Measurements from ENCODE around the gene TMEM145.
A peak's percentile ranks its signal among the peaks of the same experiment; 100 is the strongest.

The TMEM145 gene

DNA sequence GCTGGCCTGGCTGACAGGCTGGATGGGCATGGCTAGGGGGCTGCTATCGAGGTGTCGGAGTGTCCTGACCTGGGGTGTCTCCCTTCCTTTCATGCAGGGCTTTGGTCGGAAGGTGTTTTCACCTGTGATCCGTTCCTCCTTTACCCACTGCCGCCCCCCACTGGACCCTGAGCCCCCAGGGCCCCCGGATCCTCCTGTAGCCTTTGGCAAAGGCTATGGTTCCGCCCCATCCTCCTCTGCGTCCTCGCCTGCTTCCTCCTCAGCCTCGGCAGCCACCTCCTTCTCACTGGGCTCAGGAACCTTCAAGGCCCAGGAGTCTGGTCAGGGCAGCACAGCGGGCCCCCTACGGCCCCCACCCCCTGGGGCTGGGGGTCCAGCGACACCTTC lies 23.0 kb upstream of the TMEM145 start:
- no peak for DNase-seq

DNA sequence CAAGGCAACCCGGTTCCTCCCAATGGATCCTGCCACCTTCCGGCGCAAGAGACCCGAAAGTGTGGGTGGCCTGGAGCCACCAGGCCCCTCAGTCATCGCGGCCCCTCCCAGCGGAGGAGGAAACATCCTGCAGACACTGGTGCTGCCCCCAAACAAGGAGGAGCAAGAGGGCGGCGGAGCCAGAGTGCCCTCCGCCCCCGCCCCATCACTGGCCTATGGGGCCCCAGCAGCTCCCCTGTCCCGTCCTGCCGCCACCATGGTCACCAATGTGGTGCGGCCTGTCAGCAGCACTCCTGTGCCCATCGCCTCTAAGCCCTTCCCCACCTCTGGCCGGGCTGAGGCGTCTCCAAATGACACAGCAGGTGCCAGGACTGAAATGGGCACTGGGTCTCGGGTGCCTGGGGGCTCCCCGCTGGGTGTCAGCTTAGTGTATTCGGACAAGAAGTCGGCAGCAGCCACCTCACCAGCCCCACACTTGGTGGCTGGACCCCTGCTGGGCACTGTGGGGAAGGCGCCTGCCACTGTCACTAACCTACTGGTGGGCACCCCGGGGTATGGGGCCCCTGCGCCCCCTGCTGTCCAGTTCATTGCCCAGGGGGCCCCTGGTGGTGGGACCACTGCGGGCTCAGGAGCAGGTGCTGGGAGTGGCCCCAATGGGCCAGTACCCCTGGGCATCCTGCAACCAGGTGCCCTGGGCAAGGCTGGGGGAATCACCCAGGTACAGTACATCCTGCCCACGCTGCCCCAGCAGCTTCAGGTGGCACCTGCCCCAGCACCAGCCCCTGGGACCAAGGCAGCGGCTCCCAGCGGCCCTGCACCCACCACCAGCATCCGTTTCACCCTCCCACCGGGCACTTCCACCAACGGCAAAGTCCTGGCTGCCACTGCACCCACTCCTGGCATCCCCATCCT lies 22.3 kb upstream of the TMEM145 start:
- peak; percentile 22 for DNase-seq

DNA sequence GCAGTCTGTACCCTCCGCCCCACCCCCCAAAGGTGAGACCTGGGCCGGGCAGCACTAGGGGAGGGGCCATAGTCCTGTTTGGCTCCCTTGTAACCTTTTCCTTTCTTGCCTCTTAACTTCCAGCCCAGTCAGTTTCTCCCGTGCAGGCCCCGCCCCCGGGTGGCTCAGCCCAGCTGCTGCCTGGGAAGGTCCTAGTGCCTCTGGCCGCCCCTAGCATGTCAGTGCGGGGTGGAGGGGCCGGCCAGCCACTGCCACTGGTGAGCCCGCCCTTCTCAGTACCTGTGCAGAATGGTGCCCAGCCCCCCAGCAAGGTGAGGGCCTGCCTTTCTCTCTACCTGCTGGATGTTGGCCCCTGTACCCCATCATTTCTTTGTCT lies 21.7 kb upstream of the TMEM145 start:
- DNase-seq, result no peak

DNA sequence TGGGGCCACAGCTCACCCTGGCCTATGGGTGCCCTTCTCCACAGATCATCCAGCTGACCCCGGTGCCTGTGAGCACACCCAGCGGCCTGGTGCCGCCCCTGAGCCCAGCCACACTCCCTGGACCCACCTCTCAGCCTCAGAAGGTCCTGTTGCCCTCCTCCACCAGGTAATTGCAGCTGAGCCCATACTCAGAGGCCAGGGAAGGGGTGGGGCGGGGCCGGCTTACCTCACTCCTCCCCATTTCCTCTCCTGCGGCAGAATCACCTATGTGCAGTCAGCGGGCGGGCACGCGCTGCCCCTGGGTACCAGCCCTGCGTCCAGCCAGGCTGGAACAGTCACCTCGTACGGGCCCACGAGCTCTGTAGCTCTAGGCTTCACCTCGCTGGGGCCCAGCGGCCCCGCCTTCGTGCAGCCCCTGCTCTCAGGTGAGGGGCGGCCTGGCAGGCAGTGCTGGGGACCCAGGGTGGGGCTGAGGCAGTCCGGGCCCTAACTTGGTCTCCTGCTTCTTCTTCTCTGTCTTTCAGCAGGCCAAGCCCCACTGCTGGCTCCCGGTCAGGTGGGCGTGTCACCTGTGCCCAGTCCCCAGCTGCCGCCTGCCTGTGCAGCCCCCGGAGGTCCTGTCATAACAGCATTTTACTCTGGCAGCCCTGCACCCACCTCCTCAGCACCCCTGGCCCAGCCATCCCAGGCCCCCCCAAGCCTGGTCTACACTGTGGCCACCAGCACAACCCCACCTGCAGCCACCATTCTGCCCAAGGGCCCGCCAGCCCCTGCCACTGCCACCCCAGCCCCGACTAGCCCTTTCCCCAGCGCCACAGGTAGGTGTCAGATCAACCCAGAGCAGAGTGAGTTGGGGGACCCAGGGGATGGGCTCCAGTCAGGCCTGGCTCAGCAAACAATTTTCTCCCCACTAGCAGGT lies 20.8 kb upstream of the TMEM145 start:
- DNase-seq, result no peak

DNA sequence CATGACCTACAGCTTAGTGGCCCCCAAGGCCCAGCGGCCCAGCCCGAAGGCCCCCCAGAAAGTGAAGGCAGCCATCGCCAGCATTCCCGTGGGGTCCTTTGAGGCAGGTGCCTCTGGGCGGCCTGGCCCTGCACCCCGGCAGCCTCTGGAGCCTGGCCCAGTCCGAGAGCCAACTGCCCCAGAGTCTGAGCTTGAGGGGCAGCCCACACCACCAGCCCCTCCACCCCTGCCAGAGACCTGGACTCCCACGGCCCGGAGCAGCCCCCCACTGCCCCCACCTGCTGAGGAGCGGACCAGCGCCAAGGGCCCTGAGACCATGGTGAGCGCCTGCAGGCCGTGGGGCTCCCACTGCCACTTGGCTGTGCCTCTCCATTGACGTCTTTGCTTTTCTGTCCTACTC lies 20.1 kb upstream of the TMEM145 start:
- no peak for DNase-seq

DNA sequence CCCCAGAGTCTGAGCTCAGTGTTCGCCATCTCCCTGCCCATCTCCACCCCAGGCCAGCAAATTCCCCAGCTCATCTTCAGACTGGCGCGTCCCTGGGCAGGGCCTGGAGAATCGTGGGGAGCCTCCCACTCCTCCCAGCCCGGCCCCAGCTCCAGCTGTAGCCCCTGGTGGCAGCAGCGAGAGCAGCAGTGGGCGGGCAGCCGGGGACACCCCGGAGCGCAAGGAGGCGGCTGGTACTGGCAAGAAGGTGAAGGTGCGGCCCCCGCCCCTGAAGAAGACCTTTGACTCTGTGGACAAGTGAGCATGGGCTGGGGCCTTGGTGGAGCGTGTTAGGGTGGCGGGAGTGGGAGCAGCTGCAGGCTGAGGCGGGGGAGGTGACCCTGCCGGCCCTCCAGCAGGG lies 19.6 kb upstream of the TMEM145 start:
- DNase-seq, result no peak

DNA sequence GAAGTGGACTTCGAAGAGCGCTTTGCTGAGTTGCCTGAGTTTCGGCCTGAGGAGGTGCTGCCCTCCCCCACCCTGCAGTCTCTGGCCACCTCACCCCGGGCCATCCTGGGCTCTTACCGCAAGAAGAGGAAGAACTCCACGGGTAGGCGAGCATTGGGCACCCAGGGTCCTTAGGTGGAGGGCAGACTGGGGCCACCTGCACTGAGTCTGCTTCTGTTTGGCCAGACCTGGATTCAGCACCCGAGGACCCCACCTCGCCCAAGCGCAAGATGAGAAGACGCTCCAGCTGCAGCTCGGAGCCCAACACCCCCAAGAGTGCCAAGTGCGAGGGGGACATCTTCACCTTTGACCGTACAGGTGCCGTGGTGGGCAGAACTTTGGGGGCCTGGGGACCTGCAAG lies 19.2 kb upstream of the TMEM145 start:
- DNase-seq, result no peak

DNA sequence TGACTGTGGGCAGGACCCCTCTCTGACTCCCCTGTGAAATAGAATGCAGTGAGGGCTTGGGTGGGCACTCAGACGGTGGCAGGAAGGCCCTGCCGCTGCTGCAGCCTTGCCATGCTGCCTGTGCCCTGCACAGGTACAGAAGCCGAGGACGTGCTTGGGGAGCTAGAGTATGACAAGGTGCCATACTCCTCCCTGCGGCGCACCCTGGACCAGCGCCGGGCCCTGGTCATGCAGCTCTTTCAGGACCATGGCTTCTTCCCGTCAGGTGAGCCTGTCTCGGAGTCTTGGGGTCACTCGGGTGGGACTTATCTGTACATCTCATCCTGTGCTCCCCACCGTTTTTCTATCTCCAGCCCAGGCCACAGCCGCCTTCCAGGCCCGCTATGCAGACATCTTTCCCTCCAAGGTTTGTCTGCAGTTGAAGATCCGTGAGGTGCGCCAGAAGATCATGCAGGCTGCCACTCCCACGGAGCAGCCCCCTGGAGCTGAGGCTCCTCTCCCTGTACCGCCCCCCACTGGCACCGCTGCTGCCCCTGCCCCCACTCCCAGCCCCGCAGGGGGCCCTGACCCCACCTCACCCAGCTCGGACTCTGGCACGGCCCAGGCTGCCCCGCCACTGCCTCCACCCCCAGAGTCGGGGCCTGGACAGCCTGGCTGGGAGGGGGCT lies 18.5 kb upstream of the TMEM145 start:
- no peak for DNase-seq

DNA sequence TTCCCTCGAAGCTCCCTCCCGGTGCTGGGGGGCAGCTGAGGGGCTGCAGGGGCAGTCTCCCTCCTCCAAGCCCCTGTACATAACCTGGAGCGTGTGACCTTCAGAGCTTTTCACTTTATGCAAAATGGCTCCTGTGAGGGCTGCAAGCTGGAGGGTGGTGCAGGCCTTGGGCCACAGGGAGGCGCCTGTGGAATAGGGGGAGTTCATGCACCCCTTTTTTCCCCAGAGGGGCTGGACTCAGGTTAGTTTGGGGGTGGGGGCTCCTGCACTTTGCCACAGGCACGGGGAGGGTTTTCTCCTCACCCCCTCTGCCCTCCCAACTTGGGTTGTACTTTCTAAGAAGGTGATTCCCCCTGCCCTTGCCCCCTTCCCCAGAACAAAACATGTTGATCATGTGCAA lies 17.8 kb upstream of the TMEM145 start:
- DNase-seq, result no peak

DNA sequence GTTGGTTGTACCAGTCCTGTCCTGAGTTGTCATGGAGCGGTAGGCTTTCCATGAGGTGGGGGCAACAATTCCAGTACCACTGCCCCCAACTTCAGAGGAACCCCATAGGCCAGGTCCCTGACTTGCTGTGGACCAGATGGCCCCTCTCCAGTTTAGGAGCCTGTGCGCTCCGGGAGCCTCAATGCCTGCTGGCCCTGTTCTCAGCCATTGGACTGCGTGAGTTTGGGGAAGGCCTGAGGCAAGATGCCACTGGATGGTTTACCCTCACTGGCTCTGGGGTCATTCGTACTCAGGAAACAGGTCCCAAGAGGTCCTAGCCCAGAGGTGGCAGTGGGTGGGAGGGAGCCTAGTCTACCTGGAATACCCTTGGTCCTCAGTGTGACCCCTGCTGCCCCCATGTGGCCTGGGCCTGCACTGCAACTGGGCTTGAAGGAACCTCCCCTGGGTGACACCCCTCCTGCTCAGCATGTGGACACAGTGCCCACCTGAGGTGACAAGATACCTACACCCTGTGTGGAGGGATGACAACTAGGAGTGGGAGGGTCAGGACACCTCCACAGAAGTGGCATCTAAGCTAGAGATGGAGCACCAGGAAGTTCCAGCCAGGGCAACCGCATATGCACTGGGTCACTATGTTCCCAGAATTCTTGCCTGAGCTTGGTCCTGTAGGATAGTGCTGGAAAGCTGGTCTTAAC lies 17.1 kb upstream of the TMEM145 start:
- DNase-seq, result peak; percentile 85

DNA sequence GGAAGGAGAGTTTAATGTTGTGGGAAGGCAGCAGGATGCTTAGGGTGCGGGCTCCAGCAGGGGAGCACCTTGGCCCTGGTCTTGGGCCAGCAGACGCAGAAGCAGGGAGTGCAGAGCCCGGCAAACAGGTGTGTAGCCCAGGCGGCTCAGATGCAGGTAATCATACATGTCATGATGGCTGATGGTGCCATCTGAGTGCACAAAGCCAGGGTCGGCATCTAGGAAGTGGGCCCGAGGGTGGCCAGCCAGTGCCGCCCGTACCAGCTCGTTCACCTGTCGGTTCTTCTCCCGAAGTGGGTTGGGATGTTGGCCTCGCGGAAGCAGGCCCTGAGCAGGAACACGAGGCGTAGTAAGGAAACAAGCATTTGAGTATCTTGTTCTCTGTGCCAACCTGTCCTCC lies 16.1 kb upstream of the TMEM145 start:
- peak; percentile 19 for DNase-seq

DNA sequence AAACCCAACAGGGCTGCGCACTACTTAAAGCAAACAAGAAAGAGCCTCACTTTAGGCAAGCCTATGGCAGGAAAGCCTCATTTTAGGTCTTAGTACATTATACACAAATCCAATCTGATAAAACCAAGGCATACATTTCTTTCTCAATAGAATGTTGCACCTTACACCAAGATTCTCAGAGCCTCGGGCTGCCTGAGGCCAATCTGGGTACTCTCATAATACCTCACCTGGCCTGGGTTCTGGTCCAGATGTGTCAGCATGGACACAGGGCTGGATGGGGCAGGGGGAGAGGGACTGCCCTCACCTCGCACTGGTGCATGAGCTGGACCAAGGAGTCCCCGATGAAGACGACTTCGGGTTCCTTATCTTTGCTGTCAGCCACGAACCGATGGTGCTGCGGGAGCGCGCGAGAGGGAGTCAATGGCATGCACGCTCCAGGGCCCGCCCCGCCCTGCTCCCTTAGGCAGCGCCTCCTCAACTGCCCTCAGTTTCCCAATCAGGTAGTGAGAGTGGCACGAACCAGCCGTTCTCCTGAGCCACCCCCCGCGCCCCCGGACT lies 11.4 kb upstream of the TMEM145 start, which contains the start of gene PRR19:
PRR19 (plus strand) TSS at position 487 of the 558 bp plus-strand sequence. CDS start 7,453 bp downstream, outside the sequence.
- no peak for DNase-seq

DNA sequence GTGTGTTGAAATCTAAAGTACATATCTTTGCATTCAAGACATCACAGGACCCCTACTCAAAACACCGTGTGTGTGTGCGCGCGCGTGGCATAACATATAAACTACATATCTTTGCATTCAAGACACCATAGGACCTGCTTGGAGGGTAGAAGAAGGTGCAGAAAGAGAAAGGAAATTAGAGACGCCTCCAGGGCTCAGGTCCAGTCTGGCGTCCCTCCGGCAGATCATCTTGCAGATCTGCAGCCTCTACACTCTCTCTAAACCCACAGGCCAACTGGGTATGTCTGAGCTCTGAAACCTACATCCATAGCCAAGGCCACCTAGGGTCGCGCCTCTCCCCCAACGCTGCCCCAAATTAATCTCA lies 10.0 kb upstream of the TMEM145 start:
- DNase-seq, result no peak

DNA sequence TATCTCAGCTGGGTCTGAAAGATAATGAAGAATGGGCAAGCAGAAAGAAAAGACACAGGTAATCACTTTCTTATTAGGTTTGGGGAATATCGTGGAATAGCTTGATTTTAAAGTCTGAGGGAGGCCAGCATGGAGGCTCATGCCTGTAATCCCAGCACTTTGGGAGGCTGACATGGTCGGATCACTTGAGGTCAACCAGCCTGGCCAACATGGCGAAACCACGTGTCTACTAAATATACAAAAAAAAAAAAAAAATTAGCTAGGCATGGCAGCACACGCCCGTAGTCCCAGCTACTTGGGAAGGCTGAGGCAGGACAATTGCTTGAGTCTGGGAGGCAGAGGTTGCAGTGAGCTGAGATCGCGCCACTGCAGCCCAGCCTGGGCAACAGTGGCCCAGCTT lies 9.2 kb upstream of the TMEM145 start:
- no peak for DNase-seq

DNA sequence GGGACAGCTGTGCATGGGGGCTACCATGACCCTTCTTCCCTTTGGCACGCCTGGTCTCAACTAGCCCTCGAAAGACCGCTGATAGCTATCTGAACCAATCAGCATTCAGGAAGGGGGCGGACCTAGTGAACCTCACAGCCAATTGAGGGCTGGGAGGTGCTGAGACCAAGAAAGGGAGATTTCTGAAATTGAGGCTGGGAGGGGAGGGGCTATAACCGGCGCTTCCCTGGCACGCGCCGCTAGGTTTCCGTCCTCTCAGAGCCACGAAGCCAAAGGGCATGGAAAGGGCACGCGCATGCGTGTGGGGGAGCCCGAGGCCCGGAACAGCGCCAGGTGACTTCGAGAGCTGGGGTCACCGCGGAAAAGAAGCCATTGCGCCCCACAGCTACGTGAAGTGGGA lies 6.5 kb upstream of the TMEM145 start:
- DNase-seq, result no peak

DNA sequence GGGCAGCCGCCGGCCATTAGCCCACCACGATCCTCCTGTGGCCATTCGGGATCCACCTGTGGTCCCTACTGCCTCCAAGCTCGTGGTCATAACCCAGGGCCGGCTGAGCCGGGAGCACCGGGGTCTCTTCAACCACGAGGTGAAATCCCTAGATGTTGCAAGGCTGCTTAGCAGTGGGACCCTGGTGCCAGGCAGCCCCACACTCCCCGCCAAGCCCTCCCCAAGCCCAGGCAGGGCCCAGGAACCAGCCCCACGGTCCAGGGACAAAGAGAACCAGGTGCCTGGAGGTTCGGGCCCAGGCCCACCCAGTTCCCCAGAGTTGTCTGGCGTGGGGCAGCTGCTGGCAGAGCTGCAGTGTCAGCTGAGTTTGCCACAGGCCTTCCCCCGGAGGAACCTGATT lies 3.4 kb upstream of the TMEM145 start:
- no peak for DNase-seq

DNA sequence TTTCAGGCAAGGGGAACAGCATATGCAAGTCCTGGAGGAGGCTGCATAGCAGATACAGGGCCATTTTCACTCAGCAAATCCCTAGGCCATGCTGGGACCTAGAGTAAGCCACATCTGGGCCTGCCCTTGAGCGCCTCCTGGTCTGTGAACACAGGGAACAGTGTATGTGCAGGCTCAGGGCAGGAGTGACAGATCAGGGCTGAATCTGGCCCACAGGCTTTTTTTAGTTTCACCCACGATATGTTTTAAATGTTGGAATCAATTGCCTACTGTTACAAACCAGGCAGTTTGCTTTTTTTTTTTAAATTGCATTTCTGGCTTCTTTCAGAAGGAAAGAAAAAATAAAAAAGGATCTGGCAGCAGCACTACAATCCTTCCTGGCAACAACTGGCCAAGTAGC lies 1.5 kb upstream of the TMEM145 start:
- DNase-seq, result no peak

DNA sequence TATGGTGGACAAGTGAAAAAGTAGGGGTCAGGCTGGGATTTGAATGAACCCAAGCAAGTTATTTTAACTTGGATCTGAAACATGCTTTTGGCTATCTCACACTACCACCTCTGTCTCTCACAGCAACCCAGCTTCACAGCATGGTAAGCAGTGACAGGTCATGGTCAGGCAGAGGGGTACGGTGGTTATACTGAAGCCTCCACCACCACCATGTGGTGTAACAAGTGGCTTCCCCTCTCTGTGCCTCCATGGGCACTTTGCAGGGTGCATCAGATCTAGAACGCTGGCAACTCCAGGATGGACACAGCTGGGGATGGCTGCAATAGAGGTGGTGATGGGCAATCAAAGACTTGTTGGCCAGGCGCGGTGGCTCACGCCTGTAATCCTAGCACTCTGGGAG lies 739 bp upstream of the TMEM145 start:
- DNase-seq, result no peak

DNA sequence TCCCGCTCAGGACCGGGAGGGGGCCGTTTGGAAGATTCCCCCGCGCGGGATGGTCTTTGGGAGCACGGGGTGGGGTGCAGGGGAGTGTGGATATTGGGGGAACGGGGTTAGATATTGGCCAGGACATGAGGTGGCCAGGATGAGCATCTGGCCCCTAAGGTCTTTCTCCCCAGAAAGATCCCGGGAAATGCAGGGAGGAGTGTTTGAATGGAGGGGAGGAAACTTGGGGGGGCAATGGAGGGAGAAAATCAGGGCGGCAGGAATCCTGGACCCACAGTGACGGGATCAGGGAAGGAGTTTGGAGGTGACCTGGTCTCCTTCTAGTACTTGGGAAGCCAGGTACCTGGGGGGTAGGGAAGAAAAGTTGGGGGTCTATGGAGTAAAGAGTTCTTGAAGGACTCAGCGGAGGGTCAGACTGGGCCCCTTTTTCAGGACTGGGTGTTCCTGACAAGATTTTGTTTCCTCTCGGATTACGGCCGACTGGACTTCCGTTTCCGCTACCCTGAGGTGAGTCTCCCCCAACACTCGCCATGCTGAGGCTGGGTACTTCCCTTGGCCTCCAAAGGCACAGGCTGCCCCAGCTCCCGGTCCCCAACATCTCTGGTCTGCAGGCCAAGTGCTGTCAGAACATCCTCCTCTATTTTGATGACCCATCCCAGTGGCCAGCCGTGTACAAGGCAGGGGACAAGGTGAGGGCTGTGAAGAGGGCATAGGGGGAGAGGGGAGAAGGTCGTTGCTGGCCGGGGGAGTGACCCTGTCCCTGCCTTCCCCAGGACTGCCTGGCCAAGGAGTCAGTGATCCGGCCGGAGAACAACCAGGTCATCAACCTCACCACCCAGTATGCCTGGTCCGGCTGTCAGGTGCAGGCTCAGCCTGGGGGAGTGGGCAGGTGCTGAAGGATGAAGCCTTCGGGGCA lies 989 bp downstream of the TMEM145 start:
- DNase-seq, result no peak

DNA sequence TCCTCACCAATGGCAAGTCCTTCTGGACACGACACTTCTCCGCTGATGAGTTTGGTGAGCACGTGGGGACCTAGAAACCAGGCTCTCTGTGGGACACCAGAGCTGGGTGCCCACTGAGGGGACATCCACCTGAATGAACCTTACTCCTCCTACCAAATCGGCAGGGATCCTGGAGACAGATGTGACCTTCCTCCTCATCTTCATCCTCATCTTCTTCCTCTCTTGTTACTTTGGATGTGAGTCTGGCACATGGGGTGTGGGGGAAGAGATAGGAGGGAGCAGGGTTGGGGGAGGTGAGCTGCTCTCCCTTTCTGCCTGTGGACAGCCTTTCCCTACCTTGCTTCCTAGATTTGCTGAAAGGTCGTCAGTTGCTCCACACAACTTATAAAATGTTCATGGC lies 1.9 kb downstream of the TMEM145 start:
- no peak for DNase-seq

All from femur (tissue), 1 donor.